CD4-positive, alpha-beta memory T cell (primary cell): ENCODE measurements around the gene CDH13. TPM values are rescaled to one million over a fixed set of nuclear protein-coding genes. Genes with fewer than 3 reads are reported as not detected.

Experiments
- CTCF ChIA-PET: fragments of 350-600 bp; sonication (Branson Sonifier 250); formaldehyde crosslinking; loops from one replicate; lab custom pipeline; 2021; ENCODE audit warnings: inconsistent platforms; ENCODE audit not compliant: partially characterized antibody; lab: Charles Lee
- POLR2A ChIA-PET: fragments of 350-600 bp; sonication (Branson Sonifier 250); formaldehyde crosslinking; loops from one replicate; lab custom pipeline; 2021; ENCODE audit not compliant: partially characterized antibody; lab: Charles Lee
- DNase-seq, 5 donors: peaks; one replicate each; pipeline versions ENCODE4 v3.0.0 to v3.0.0-alpha.2; 2020 to 2022; ENCODE audit warnings: mixed read lengths in 1 of 5
- H3K27ac ChIP-seq: one replicate; pipeline ENCODE4 v1.7.0; 2013; ENCODE audit warnings: low read depth, low read length
- H3K27me3 ChIP-seq: 2 replicates; pipeline ENCODE4 v1.7.0; 2013; ENCODE audit warnings: mild to moderate bottlenecking, low read length, moderate library complexity; ENCODE audit not compliant: insufficient read depth
- H3K36me3 ChIP-seq: 2 replicates; pipeline ENCODE4 v1.7.0; 2013; ENCODE audit warnings: mild to moderate bottlenecking, low read length, moderate library complexity; ENCODE audit not compliant: insufficient read depth
- H3K4me1 ChIP-seq: 2 replicates; pipeline ENCODE4 v1.7.0; 2013; ENCODE audit warnings: mild to moderate bottlenecking, low read length, moderate library complexity; ENCODE audit not compliant: insufficient read depth
- H3K4me3 ChIP-seq, 2 donors: one replicate each; pipeline ENCODE4 v1.7.0; 2013; ENCODE audit warnings: low read length in 2 of 2, mild to moderate bottlenecking in 1 of 2
- H3K9me3 ChIP-seq, 2 donors: one replicate each; pipeline ENCODE4 v1.7.0; 2013; ENCODE audit warnings: low read length in 2 of 2, control low read depth in 1 of 2; ENCODE audit not compliant: control insufficient read depth in 1 of 2
- H3K27ac Mint-ChIP-seq, 7 donors: one replicate each; pipeline ENCODE4 v1.8.0; 2020 to 2021; ENCODE audit warnings: mixed read lengths in 7 of 7, mild to moderate bottlenecking in 6 of 7, inconsistent platforms in 3 of 7, moderate library complexity in 3 of 7
- H3K27me3 Mint-ChIP-seq, 2 donors: one replicate each; pipeline ENCODE4 v1.8.0; 2020 to 2021; ENCODE audit warnings: mixed read lengths in 2 of 2
- H3K36me3 Mint-ChIP-seq, 2 donors: one replicate each; pipeline ENCODE4 v1.8.0; 2020 to 2021; ENCODE audit warnings: mixed read lengths in 2 of 2, inconsistent platforms in 1 of 2, mild to moderate bottlenecking in 1 of 2
- H3K4me1 Mint-ChIP-seq, 4 donors: one replicate each; pipeline ENCODE4 v1.8.0; 2020 to 2021; ENCODE audit warnings: mixed read lengths in 4 of 4, mild to moderate bottlenecking in 1 of 4
- H3K4me3 Mint-ChIP-seq, 8 donors: one replicate each; pipeline ENCODE4 v1.8.0; 2020 to 2021; ENCODE audit warnings: mixed read lengths in 8 of 8, mild to moderate bottlenecking in 7 of 8, moderate library complexity in 6 of 8, inconsistent platforms in 3 of 8
- H3K9me3 Mint-ChIP-seq, 8 donors: one replicate each; pipeline ENCODE4 v1.8.0; 2020 to 2021; ENCODE audit warnings: mixed read lengths in 8 of 8, mild to moderate bottlenecking in 5 of 8, inconsistent platforms in 3 of 8, moderate library complexity in 1 of 8
- intact Hi-C: fragments of 100-400 bp; cut with micrococcal nuclease; formaldehyde crosslinking; loops from one replicate; pipeline ENCODE4 v1.15.1; 2023
- polyA plus RNA-seq, 2 donors: library from polyadenylated mRNA; unstranded; fragments of 300-500 nt; fragmentation: Illumina TruSeq; gene quantifications; one replicate each; pipeline ENCODE4 v1.2.3, GENCODE V29; 2021
- total RNA-seq, 2 experiments: library from RNA; stranded (reverse); gene quantifications; one replicate each; pipeline ENCODE4 v1.2.3, GENCODE V29; 2021

The CDH13 gene
- total and polyA plus RNA-seq, 4 experiments from 2014 or later, result not detected

GRCh38 chr16:82664181-82664580, 37.4 kb downstream of the CDH13 start:
- DNase-seq, result no peak
- no peaks in the 10 kb centered on the region for H3K36me3 Mint-ChIP-seq
- ChIA-PET POLR2A (interaction anchor here (4.9 kb wide), 1 partner anchor 9 kb away, joined by 23 read pairs; no protein-coding TSS in a partner anchor), CTCF (interaction anchor here (0.8 to 5.4 kb wide), 2 partner anchors 9 to 23 kb away, joined by 3 to 41 read pairs; no protein-coding TSS in a partner anchor)
- Histone ChIP-seq H3K27me3 (no peaks in the 10 kb centered on the region), H3K27ac (no peak overlapping the region), H3K9me3 (no peaks in the 10 kb centered on the region), H3K36me3 (no peaks in the 10 kb centered on the region), H3K4me1 (peaks cover 19% of the 10 kb centered on the region), H3K4me3 (no peak overlapping the region)
- no peak overlapping the region for H3K27ac Mint-ChIP-seq
- H3K4me1 Mint-ChIP-seq, result peaks cover 14 to 23% (median 16%) of the 10 kb centered on the region in 4 donors
- intact Hi-C loops, result no loop called here
- H3K9me3 Mint-ChIP-seq, result peaks cover 0 to 2% (median 0%) of the 10 kb centered on the region in 8 donors
- H3K27me3 Mint-ChIP-seq, result no peaks in the 10 kb centered on the region
- no peak overlapping the region for H3K4me3 Mint-ChIP-seq

- Mint-ChIP-seq H3K36me3 (no peaks in the 10 kb centered on the region), H3K27me3 (no peaks in the 10 kb centered on the region), H3K27ac (no peak overlapping the region), H3K4me3 (no peak overlapping the region), H3K9me3 (peaks cover 0 to 2% (median 0%) of the 10 kb centered on the region in 8 donors), H3K4me1 (peaks cover 7 to 14% (median 8%) of the 10 kb centered on the region in 4 donors)
- Histone ChIP-seq H3K9me3 (no peaks in the 10 kb centered on the region), H3K36me3 (no peaks in the 10 kb centered on the region), H3K27ac (no peak overlapping the region), H3K27me3 (no peaks in the 10 kb centered on the region), H3K4me3 (no peak overlapping the region), H3K4me1 (peaks cover 11% of the 10 kb centered on the region)
- POLR2A ChIA-PET, result interaction anchor here (1.6 to 4.9 kb wide), 2 partner anchors 10 to 13 kb away, joined by 5 to 23 read pairs; no protein-coding TSS in a partner anchor
- intact Hi-C loops, result no loop called here
- CTCF ChIA-PET, result interaction anchor here (0.8 to 5.4 kb wide), 2 partner anchors 9 to 24 kb away, joined by 3 to 41 read pairs; no protein-coding TSS in a partner anchor
- no peak for DNase-seq
These were observed 38.3 kb downstream of the CDH13 start for GRCh38 chr16:82665025-82665424.

- ChIA-PET POLR2A (interaction anchor here (1.7 to 4.9 kb wide), 2 partner anchors 13 to 15 kb away, joined by 5 to 23 read pairs; no protein-coding TSS in a partner anchor), CTCF (interaction anchor here (0.8 to 5.4 kb wide), 5 partner anchors 9 to 36 kb away, joined by 3 to 41 read pairs (median 3); no protein-coding TSS in a partner anchor)
- Histone ChIP-seq H3K27ac (no peak overlapping the region), H3K9me3 (no peaks in the 10 kb centered on the region), H3K4me1 (no peaks in the 10 kb centered on the region), H3K36me3 (no peaks in the 10 kb centered on the region), H3K27me3 (no peaks in the 10 kb centered on the region), H3K4me3 (no peak overlapping the region)
- intact Hi-C loops, result no loop called here
- Mint-ChIP-seq H3K4me3 (no peak overlapping the region), H3K4me1 (peaks cover 0 to 3% (median 0%) of the 10 kb centered on the region in 4 donors), H3K27me3 (no peaks in the 10 kb centered on the region), H3K36me3 (no peaks in the 10 kb centered on the region), H3K27ac (no peak overlapping the region), H3K9me3 (peaks cover 0 to 2% (median 0%) of the 10 kb centered on the region in 8 donors)
- no peak for DNase-seq
These were observed 40.7 kb downstream of the CDH13 start for GRCh38 chr16:82667437-82667836.

- peaks cover 0 to 3% (median 0%) of the 10 kb centered on the region in 4 donors for H3K4me1 Mint-ChIP-seq
- H3K27ac Mint-ChIP-seq, result no peak overlapping the region
- Histone ChIP-seq H3K9me3 (no peaks in the 10 kb centered on the region), H3K4me3 (no peak overlapping the region), H3K27ac (no peak overlapping the region), H3K27me3 (no peaks in the 10 kb centered on the region), H3K4me1 (no peaks in the 10 kb centered on the region), H3K36me3 (no peaks in the 10 kb centered on the region)
- ChIA-PET POLR2A (interaction anchor here (1.5 to 4.9 kb wide), 3 partner anchors 13 to 26 kb away, joined by 4 to 23 read pairs (median 5); no protein-coding TSS in a partner anchor), CTCF (interaction anchor here (1.5 to 5.4 kb wide), 2 partner anchors 27 to 37 kb away, joined by 5 to 41 read pairs; no protein-coding TSS in a partner anchor)
- intact Hi-C loops, result no loop called here
- H3K4me3 Mint-ChIP-seq, result no peak overlapping the region
- peaks cover 0 to 2% (median 0%) of the 10 kb centered on the region in 8 donors for H3K9me3 Mint-ChIP-seq
- H3K27me3 Mint-ChIP-seq, result no peaks in the 10 kb centered on the region
- DNase-seq, result no peak
- H3K36me3 Mint-ChIP-seq, result no peaks in the 10 kb centered on the region
These were observed 41.3 kb downstream of the CDH13 start for GRCh38 chr16:82668094-82668493.

GRCh38 chr16:82671741-82672140, 45.0 kb downstream of the CDH13 start:
- no peaks in the 10 kb centered on the region for H3K36me3 Mint-ChIP-seq
- no peak overlapping the region for H3K27ac Mint-ChIP-seq
- H3K4me3 Mint-ChIP-seq, result no peak overlapping the region
- no peaks in the 10 kb centered on the region for H3K4me1 ChIP-seq
- H3K36me3 ChIP-seq, result no peaks in the 10 kb centered on the region
- POLR2A ChIA-PET, result interaction anchor here (1.6 to 3.0 kb wide), 3 partner anchors 15 to 41 kb away, joined by 5 to 19 read pairs (median 6); no protein-coding TSS in a partner anchor
- peaks cover 0 to 2% (median 0%) of the 10 kb centered on the region in 4 donors for H3K4me1 Mint-ChIP-seq
- no peak overlapping the region for H3K4me3 ChIP-seq
- DNase-seq, result peak in 1 of 5 donors; percentile 19
- H3K27ac ChIP-seq, result no peak overlapping the region
- intact Hi-C loops, result loop anchor here (1.0 to 2.0 kb wide), 3 partner anchors 16 to 41 kb away; no protein-coding TSS in a partner anchor
- H3K9me3 ChIP-seq, result no peaks in the 10 kb centered on the region
- H3K27me3 ChIP-seq, result no peaks in the 10 kb centered on the region
- H3K27me3 Mint-ChIP-seq, result peaks cover 0 to 1% of the 10 kb centered on the region in 2 donors
- H3K9me3 Mint-ChIP-seq, result no peaks in the 10 kb centered on the region
- CTCF ChIA-PET, result interaction anchor here (1.0 to 6.5 kb wide), 11 partner anchors 11 to 69 kb away, joined by 3 to 129 read pairs (median 6); no protein-coding TSS in a partner anchor

GRCh38 chr16:82672676-82673075, 45.9 kb downstream of the CDH13 start:
- peaks cover 1 to 3% of the 10 kb centered on the region in 2 donors for H3K27me3 Mint-ChIP-seq
- H3K36me3 Mint-ChIP-seq, result no peaks in the 10 kb centered on the region
- intact Hi-C loops, result no loop called here
- ChIA-PET CTCF (interaction anchor here (1.0 to 6.5 kb wide), 8 partner anchors 12 to 42 kb away, joined by 3 to 129 read pairs (median 12); no protein-coding TSS in a partner anchor), POLR2A (interaction anchor here (1.6 to 3.0 kb wide), 3 partner anchors 16 to 42 kb away, joined by 5 to 19 read pairs (median 6); no protein-coding TSS in a partner anchor)
- H3K4me3 Mint-ChIP-seq, result no peak overlapping the region
- Histone ChIP-seq H3K4me3 (no peak overlapping the region), H3K36me3 (no peaks in the 10 kb centered on the region), H3K27ac (no peak overlapping the region), H3K27me3 (no peaks in the 10 kb centered on the region), H3K9me3 (no peaks in the 10 kb centered on the region), H3K4me1 (no peaks in the 10 kb centered on the region)
- no peaks in the 10 kb centered on the region for H3K9me3 Mint-ChIP-seq
- DNase-seq, result no peak
- H3K4me1 Mint-ChIP-seq, result peaks cover 0 to 2% (median 0%) of the 10 kb centered on the region in 4 donors
- H3K27ac Mint-ChIP-seq, result peak overlapping the region in 1 of 7 donors; percentile 70

GRCh38 chr16:82675300-82675699, 48.5 kb downstream of the CDH13 start:
- CTCF ChIA-PET, result interaction anchor here (1.0 to 6.5 kb wide), 2 partner anchors 34 to 44 kb away, joined by 3 to 129 read pairs; no protein-coding TSS in a partner anchor
- H3K27me3 Mint-ChIP-seq, result peaks cover 3% of the 10 kb centered on the region in 2 donors
- no peak for DNase-seq
- intact Hi-C loops, result no loop called here
- Histone ChIP-seq H3K27ac (no peak overlapping the region), H3K4me1 (no peaks in the 10 kb centered on the region), H3K36me3 (no peaks in the 10 kb centered on the region), H3K9me3 (no peaks in the 10 kb centered on the region), H3K4me3 (no peak overlapping the region), H3K27me3 (no peaks in the 10 kb centered on the region)
- H3K4me3 Mint-ChIP-seq, result no peak overlapping the region
- POLR2A ChIA-PET, result no interaction called here
- no peak overlapping the region for H3K27ac Mint-ChIP-seq
- no peaks in the 10 kb centered on the region for H3K36me3 Mint-ChIP-seq
- peaks cover 0 to 2% (median 0%) of the 10 kb centered on the region in 4 donors for H3K4me1 Mint-ChIP-seq
- H3K9me3 Mint-ChIP-seq, result peaks cover 0 to 2% (median 0%) of the 10 kb centered on the region in 8 donors
